ENCODE results near the gene TNPO2. TPM values are rescaled to one million over a fixed set of nuclear protein-coding genes. Genes with fewer than 3 reads are reported as not detected.
"Not testable (repeated sequence)": the region's sequence is repeated elsewhere in the genome, so short reads cannot be mapped to it uniquely, and the experiment has no call there.

The TNPO2 gene
- total RNA-seq, 2 donors from 2014 or later: 35.9 to 55.2 TPM

DNA sequence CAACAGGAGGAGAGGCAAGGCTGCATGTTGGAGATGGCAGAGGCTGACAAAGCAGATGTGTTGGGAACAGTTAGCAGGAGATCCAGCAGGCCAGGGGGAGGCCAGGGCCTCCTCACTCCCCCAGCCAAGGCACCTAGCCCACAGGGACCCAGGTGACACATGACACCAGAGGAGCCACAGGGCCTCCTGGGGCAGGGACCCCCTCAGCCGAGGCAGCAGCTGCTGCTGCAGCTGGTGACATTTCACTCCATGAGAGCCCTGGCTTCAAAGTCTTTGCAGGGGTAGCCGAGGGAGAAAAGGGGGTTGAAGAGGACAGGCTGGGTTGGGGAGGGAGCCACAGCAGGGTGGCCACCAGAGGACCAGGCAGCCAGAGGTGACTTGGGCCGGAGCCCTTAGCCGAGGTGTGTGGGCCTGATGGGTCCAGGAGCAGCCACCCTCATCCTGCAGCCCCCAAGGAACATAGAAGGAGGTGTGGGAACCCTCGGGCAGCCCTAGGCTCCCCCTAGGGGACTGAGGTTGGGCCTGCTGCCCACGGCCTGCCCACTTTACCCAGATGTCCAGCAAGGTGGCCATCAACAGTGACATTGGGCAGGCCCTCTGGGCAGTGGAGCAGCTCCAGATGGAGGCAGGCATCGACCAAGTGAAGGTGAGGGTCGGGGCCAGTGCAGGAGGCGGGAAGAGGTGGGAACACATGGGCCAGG, 36.1 kb downstream of the TNPO2 start, which contains the start of gene GNG14:
GNG14 (plus strand) TSS at position 503 of the 701 bp plus-strand sequence; CDS start at position 554, 51 bp downstream.
- DNase-seq (ENCODE audit: low spot score): no peak
- H3K4me1 ChIP-seq: no peaks in the 10 kb centered on the region
- no peak within 1 kb of the TSS for H3K27ac ChIP-seq
- TF ChIP-seq, protein P1, sequence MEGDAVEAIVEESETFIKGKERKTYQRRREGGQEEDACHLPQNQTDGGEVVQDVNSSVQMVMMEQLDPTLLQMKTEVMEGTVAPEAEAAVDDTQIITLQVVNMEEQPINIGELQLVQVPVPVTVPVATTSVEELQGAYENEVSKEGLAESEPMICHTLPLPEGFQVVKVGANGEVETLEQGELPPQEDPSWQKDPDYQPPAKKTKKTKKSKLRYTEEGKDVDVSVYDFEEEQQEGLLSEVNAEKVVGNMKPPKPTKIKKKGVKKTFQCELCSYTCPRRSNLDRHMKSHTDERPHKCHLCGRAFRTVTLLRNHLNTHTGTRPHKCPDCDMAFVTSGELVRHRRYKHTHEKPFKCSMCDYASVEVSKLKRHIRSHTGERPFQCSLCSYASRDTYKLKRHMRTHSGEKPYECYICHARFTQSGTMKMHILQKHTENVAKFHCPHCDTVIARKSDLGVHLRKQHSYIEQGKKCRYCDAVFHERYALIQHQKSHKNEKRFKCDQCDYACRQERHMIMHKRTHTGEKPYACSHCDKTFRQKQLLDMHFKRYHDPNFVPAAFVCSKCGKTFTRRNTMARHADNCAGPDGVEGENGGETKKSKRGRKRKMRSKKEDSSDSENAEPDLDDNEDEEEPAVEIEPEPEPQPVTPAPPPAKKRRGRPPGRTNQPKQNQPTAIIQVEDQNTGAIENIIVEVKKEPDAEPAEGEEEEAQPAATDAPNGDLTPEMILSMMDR (IDR thresholded peaks at IDR 0.05): no peak
- no peaks in the 10 kb centered on the region for H3K36me3 ChIP-seq
- no peaks in the 10 kb centered on the region for H3K9me3 ChIP-seq
- H3K27me3 ChIP-seq: no peaks in the 10 kb centered on the region
- H3K4me3 ChIP-seq: no peak within 1 kb of the TSS

DNA sequence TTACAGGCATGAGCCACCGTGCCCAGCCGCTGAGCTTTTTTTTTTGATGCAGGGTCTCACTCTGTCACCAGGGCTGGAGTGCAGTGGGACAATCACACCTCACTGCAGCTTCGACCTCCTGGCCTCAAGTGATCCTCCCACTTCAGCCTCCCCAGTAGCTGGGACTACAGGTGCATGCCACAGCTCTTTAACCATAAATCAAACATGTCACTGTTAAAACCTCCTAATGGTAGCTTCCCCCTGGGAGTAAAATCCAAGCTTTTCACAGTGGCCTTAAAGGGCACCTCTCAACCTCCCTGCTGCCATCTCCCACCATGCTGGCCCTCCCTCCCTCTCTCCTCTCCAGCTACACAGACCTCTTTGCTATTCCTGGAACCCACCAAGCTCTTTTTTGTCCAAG, 37.9 kb downstream of the TNPO2 start:
- Histone ChIP-seq H3K4me1 (peaks cover 0 to 3% of the 10 kb centered on the region in 2 donors), H3K27ac (no peak overlapping the region), H3K9me3 (no peaks in the 10 kb centered on the region), H3K27me3 (no peaks in the 10 kb centered on the region), H3K4me3 (no peak overlapping the region), H3K36me3 (no peaks in the 10 kb centered on the region)
- TF ChIP-seq, protein P1 (IDR thresholded peaks at IDR 0.05): no peak
- no peak for DNase-seq (ENCODE audit: low spot score)

DNA sequence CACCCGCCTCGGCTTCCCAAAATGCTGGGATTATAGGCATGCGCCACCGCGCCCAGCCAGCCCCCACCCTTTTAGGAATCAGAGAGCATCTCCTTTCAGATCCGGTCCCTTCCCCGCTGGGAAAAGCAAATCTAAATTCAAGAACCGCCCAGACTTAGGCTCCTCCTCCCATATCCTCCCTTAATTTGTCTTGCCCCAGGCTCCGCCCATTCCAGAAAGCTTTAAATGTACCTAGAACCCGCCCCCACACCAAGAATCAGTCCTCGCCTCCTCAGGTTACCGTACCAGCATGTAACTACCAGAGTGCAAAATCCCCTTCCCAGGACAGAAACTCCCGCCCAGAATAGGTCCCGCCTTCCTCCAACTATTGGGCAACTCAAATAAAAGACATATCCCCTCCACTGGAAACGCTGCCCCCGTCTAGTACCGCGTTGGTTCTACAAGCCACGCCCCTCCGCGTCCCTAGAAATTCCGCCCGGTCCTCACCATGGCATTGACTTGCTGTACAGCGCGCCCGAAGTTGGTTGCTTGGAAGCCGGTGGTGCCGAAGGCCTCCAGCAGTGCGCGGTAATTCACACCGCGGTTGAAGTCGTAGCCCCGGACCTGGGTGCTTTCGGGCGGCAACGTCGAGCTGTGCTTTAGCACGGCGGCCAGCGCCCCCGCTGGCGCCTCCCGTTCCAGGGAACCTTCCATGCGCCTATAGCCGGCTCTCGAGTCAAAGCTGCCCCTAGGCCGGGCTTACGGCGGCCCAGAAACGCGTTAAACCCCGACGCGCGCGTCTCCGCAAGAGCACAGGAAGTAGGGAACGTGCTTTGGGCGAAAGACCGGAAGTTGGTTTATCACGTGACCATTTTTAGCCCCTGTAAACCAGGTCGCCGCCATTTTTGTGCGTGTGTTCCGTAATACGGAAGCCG, 42.4 kb downstream of the TNPO2 start, which contains the start of gene DHPS:
DHPS (minus strand) TSS at position 807 of the 914 bp plus-strand sequence; CDS start at position 693, 114 bp downstream.
- TF ChIP-seq, protein P1 (IDR thresholded peaks at IDR 0.05): no peak
- H3K27ac ChIP-seq: peak within 1 kb of the TSS; percentile 90 to 96
- peaks cover 35% of the 10 kb centered on the region for H3K36me3 ChIP-seq
- peaks cover 0 to 10% of the 10 kb centered on the region in 2 donors for H3K4me1 ChIP-seq
- DNase-seq (ENCODE audit: low spot score): peak; percentile 92
- H3K4me3 ChIP-seq: peak within 1 kb of the TSS; percentile 86 to 89
- no peaks in the 10 kb centered on the region for H3K27me3 ChIP-seq
- no peaks in the 10 kb centered on the region for H3K9me3 ChIP-seq

DNA sequence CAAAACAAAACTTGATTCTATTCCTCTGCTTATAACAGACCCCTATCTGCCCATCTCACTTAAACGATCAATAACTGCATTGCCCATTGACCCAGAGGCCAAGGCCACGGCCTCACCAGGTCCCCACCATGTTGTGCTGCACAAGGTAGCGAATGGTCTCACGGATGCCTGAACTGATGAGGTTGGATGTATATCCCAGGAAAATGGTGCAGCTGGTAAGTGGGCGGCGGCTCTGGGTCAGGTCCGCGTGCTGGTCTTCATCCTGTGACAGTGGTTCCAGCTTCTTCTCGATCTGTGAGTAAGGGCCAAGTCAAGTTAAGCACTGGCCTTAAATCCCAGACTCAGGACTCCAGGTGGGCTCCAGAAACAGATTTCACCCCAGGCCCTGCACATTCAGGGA, 43.7 kb downstream of the TNPO2 start:
- no peaks in the 10 kb centered on the region for H3K9me3 ChIP-seq
- TF ChIP-seq, protein P1 (IDR thresholded peaks at IDR 0.05): no peak
- peaks cover 46% of the 10 kb centered on the region for H3K36me3 ChIP-seq
- H3K27me3 ChIP-seq: no peaks in the 10 kb centered on the region
- peaks cover 0 to 10% of the 10 kb centered on the region in 2 donors for H3K4me1 ChIP-seq
- H3K4me3 ChIP-seq: no peak overlapping the region
- H3K27ac ChIP-seq: no peak overlapping the region
- DNase-seq (ENCODE audit: low spot score): no peak

DNA sequence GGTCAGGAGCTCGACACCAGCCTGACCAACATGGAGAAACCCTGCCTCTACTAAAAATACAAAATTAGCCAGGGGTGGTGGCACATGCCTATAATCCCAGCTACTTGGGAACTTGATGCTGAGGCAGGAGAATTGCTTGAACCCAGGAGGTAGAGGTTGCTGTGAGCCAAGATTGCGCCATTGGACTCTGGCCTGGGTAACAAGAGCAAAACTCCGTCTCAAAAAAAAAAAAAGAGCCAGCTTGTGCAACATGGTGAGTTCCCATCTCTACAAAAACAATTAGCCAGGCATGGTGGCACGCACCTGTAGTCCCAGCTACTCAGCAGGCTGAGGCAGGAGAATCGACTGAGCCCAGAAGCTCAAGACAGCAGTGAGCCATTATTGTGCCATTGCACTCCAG, 45.7 kb downstream of the TNPO2 start:
- Histone ChIP-seq H3K36me3 (peaks cover 61% of the 10 kb centered on the region), H3K4me1 (peaks cover 0 to 10% of the 10 kb centered on the region in 2 donors)
- H3K9me3 ChIP-seq; H3K27ac ChIP-seq; H3K4me3 ChIP-seq; H3K27me3 ChIP-seq; DNase-seq (ENCODE audit: low spot score): not testable (repeated sequence)

DNA sequence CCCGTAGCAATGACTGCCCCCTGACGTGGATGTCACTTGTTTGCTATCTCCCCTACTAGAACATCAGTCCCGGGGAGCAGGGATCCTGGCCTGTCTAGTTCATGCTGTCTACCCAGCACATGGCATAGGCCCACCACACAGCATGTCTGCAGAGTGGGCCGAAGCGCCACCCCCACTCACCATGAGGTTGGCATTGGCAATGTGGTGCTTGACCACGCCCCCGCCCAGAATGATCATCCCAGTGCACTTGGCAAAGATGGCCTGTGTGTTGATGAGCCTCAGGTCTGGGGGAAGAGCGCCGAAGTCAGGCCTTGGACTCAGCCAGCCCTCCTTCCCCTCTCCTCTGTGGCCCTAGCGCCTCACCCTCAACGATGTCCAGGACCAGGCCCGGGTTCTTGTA, 46.8 kb downstream of the TNPO2 start:
- no peaks in the 10 kb centered on the region for H3K27me3 ChIP-seq
- no peak for DNase-seq (ENCODE audit: low spot score)
- no peak overlapping the region for H3K27ac ChIP-seq
- TF ChIP-seq, protein P1 (IDR thresholded peaks at IDR 0.05): no peak
- no peaks in the 10 kb centered on the region for H3K9me3 ChIP-seq
- H3K36me3 ChIP-seq: peaks cover 61% of the 10 kb centered on the region
- no peak overlapping the region for H3K4me3 ChIP-seq
- peaks cover 0 to 10% of the 10 kb centered on the region in 2 donors for H3K4me1 ChIP-seq
